Chondrocyte (in vitro differentiated cells): Measurements from ENCODE around the gene RPL18A. TPM values are rescaled to one million over a fixed set of nuclear protein-coding genes. Genes with fewer than 3 reads are reported as not detected.
"Not testable (repeated sequence)": the region's sequence is repeated elsewhere in the genome, so short reads cannot be mapped to it uniquely, and the experiment has no call there.

Experiments
- DNase-seq: peaks from one replicate; pipeline ENCODE4 v3.0.0; 2021; ENCODE audit warnings: mixed read lengths, low spot score
- H3K27ac Mint-ChIP-seq: one replicate; pipeline ENCODE4 v1.8.0; 2021; ENCODE audit warnings: mild to moderate bottlenecking, moderate library complexity, mixed read lengths; ENCODE audit not compliant: unreplicated experiment
- H3K27me3 Mint-ChIP-seq: 2 replicates; pipeline ENCODE4 v1.8.0; 2021; ENCODE audit warnings: low read depth, mixed read lengths
- H3K36me3 Mint-ChIP-seq: 2 replicates; pipeline ENCODE4 v1.8.0; 2021; ENCODE audit warnings: low read depth, mixed read lengths
- H3K4me1 Mint-ChIP-seq: 2 replicates; pipeline ENCODE4 v1.8.0; 2021; ENCODE audit warnings: low read depth, mild to moderate bottlenecking, mixed read lengths
- H3K4me3 Mint-ChIP-seq: one replicate; pipeline ENCODE4 v1.8.0; 2021; ENCODE audit warnings: mild to moderate bottlenecking, moderate library complexity, mixed read lengths; ENCODE audit not compliant: unreplicated experiment
- H3K9me3 Mint-ChIP-seq: 2 replicates; pipeline ENCODE4 v1.8.0; 2021; ENCODE audit warnings: low read depth, mixed read lengths
- CTCF ChIP-seq: fragments of 200-600 bp; sonication (generic); IDR thresholded peaks from 2 replicates; pipeline ENCODE4 v1.5.0; 2021; ENCODE audit warnings: antibody characterized with exemption, mild to moderate bottlenecking, moderate library complexity
- total RNA-seq: library from RNA; stranded (reverse); gene quantifications from 3 replicates; pipeline ENCODE4 v1.2.1, GENCODE V29; 2021

RPL18A gene
- total RNA-seq, 1 donor from 2014 or later: 1,165 TPM

- H3K36me3 Mint-ChIP-seq: no peaks in the 10 kb centered on the region
- H3K27ac Mint-ChIP-seq: no peak overlapping the region
- peaks cover 15% of the 10 kb centered on the region for H3K27me3 Mint-ChIP-seq
- H3K4me1 Mint-ChIP-seq: no peaks in the 10 kb centered on the region
- no peak for DNase-seq
- no peaks in the 10 kb centered on the region for H3K9me3 Mint-ChIP-seq
- TF ChIP-seq CTCF: no peak
- H3K4me3 Mint-ChIP-seq: no peak overlapping the region
Observed at GRCh38 chr19:17881701-17882100, 22.0 kb downstream of the RPL18A start.

GRCh38 chr19:17883627-17884410, 24.1 kb downstream of the RPL18A start:
- TF ChIP-seq CTCF: no peak
- no peak overlapping the region for H3K27ac Mint-ChIP-seq
- no peaks in the 10 kb centered on the region for H3K9me3 Mint-ChIP-seq
- H3K27me3 Mint-ChIP-seq: peaks cover 17% of the 10 kb centered on the region
- no peak overlapping the region for H3K4me3 Mint-ChIP-seq
- DNase-seq: no peak
- no peaks in the 10 kb centered on the region for H3K4me1 Mint-ChIP-seq
- peaks cover 2% of the 10 kb centered on the region for H3K36me3 Mint-ChIP-seq

- Mint-ChIP-seq H3K4me1 (no peaks in the 10 kb centered on the region), H3K36me3 (peaks cover 2% of the 10 kb centered on the region), H3K27me3 (peaks cover 13% of the 10 kb centered on the region), H3K9me3 (no peaks in the 10 kb centered on the region), H3K27ac (no peak overlapping the region), H3K4me3 (no peak overlapping the region)
- no peak for TF ChIP-seq CTCF
- DNase-seq: no peak
Observed at GRCh38 chr19:17886515-17886914, 26.8 kb downstream of the RPL18A start.

- H3K4me3 Mint-ChIP-seq, H3K36me3 Mint-ChIP-seq, H3K4me1 Mint-ChIP-seq, H3K27ac Mint-ChIP-seq, H3K9me3 Mint-ChIP-seq, DNase-seq: not testable (repeated sequence)
- H3K27me3 Mint-ChIP-seq: peaks cover 16% of the 10 kb centered on the region
Observed at GRCh38 chr19:17887221-17887620, 27.5 kb downstream of the RPL18A start.

- H3K4me3 Mint-ChIP-seq: no peak overlapping the region
- H3K4me1 Mint-ChIP-seq: no peaks in the 10 kb centered on the region
- no peak overlapping the region for H3K27ac Mint-ChIP-seq
- DNase-seq: no peak
- peaks cover 21% of the 10 kb centered on the region for H3K27me3 Mint-ChIP-seq
- H3K9me3 Mint-ChIP-seq: no peaks in the 10 kb centered on the region
- peaks cover 2% of the 10 kb centered on the region for H3K36me3 Mint-ChIP-seq
- no peak for TF ChIP-seq CTCF
Observed at GRCh38 chr19:17888260-17888659, 28.6 kb downstream of the RPL18A start.

- H3K27ac Mint-ChIP-seq: no peak overlapping the region
- H3K4me1 Mint-ChIP-seq: no peaks in the 10 kb centered on the region
- H3K36me3 Mint-ChIP-seq: peaks cover 2% of the 10 kb centered on the region
- TF ChIP-seq CTCF: no peak
- no peaks in the 10 kb centered on the region for H3K9me3 Mint-ChIP-seq
- peaks cover 23% of the 10 kb centered on the region for H3K27me3 Mint-ChIP-seq
- H3K4me3 Mint-ChIP-seq: no peak overlapping the region
- DNase-seq: no peak
Observed at GRCh38 chr19:17889609-17890214, 30.0 kb downstream of the RPL18A start.
